Right atrium auricular region (tissue), 2 donors: ENCODE results near the gene FAM78B. TPM values are rescaled to one million over a fixed set of nuclear protein-coding genes. Genes with fewer than 3 reads are reported as not detected.

Experiments
- DNase-seq: peaks from one replicate; pipeline ENCODE4 v3.0.0-alpha.2; 2019; ENCODE audit warnings: low spot score
- H3K27ac ChIP-seq, 2 donors: fragments of 200-600 bp; sonication (generic); 1 replicate in 1 of 2; 2 replicates in 1 of 2; pipeline ENCODE4 v1.5.1; 2016 to 2019
- H3K27me3 ChIP-seq, 2 donors: fragments of 200-600 bp; sonication (generic); one replicate each; pipeline versions ENCODE4 v1.5.1 to v1.6.0; 2017 to 2019
- H3K36me3 ChIP-seq: fragments of 200-600 bp; sonication (generic); one replicate; pipeline ENCODE4 v1.5.1; 2016
- H3K4me1 ChIP-seq, 2 donors: fragments of 200-600 bp; sonication (generic); one replicate each; pipeline versions ENCODE4 v1.5.1 to v1.6.0; 2017 to 2019
- H3K4me3 ChIP-seq, 2 donors: fragments of 200-600 bp; sonication (generic); 1 replicate in 1 of 2; 2 replicates in 1 of 2; pipeline ENCODE4 v1.5.1; 2017 to 2019; ENCODE audit warnings: mild to moderate bottlenecking in 1 of 2, moderate library complexity in 1 of 2
- H3K9me3 ChIP-seq, 2 donors: fragments of 200-600 bp; sonication (generic); one replicate each; pipeline ENCODE4 v1.5.1; 2019
- total RNA-seq, 2 donors: library from RNA; depleted of rRNA; stranded (reverse); fragments of >200 nt; gene quantifications; one replicate each; pipeline ENCODE4 v1.1.0, GENCODE V29; 2016
- TF ChIP-seq, protein P1 (sequence below), 2 donors: fragments of 200-600 bp; sonication (generic); IDR thresholded peaks; one replicate each; pipeline ENCODE4 v1.5.1; 2019; ENCODE audit warnings: antibody characterized with exemption in 2 of 2

The FAM78B gene
- total RNA-seq, 2 donors from 2014 or later = 1.8 to 2.9 TPM

DNA sequence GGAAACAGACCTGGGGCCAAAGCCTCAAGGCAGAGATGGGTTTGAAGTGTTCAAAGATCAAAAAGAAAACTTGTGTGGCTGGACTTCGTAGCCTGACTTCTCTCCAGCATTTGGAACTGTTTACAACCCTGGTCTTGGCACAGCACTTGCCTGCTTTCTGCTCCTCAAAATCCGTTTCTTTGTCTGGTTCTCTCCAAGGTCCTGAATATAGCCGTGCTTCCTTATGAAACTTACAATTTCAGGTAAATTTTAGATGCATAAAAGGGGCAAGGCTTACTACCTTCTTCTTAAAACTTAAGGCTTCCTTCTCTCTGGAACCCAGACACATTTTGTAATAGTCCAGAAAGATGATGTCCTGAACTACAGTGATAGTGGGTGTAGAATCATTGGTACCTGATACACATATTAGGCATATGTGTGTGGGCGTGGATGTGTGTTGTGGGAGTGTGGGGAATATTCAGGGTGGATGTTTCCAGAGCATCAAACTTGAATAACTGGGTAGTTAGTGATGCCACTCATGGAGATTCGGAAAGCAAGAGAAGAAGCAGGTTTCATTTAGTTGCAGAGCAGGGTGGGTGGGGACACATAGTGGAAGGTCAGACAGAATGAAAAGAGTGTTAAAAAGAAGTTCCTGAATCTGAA, 26.4 kb upstream of the FAM78B start:
- H3K27ac ChIP-seq = no peak overlapping the region
- no peaks in the 10 kb centered on the region for H3K36me3 ChIP-seq
- TF ChIP-seq, protein P1, sequence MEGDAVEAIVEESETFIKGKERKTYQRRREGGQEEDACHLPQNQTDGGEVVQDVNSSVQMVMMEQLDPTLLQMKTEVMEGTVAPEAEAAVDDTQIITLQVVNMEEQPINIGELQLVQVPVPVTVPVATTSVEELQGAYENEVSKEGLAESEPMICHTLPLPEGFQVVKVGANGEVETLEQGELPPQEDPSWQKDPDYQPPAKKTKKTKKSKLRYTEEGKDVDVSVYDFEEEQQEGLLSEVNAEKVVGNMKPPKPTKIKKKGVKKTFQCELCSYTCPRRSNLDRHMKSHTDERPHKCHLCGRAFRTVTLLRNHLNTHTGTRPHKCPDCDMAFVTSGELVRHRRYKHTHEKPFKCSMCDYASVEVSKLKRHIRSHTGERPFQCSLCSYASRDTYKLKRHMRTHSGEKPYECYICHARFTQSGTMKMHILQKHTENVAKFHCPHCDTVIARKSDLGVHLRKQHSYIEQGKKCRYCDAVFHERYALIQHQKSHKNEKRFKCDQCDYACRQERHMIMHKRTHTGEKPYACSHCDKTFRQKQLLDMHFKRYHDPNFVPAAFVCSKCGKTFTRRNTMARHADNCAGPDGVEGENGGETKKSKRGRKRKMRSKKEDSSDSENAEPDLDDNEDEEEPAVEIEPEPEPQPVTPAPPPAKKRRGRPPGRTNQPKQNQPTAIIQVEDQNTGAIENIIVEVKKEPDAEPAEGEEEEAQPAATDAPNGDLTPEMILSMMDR (IDR thresholded peaks at IDR 0.05) = no peak
- no peaks in the 10 kb centered on the region for H3K9me3 ChIP-seq
- no peak overlapping the region for H3K4me3 ChIP-seq
- H3K4me1 ChIP-seq = peaks cover 0 to 6% of the 10 kb centered on the region in 2 donors
- DNase-seq = no peak
- no peaks in the 10 kb centered on the region for H3K27me3 ChIP-seq

DNA sequence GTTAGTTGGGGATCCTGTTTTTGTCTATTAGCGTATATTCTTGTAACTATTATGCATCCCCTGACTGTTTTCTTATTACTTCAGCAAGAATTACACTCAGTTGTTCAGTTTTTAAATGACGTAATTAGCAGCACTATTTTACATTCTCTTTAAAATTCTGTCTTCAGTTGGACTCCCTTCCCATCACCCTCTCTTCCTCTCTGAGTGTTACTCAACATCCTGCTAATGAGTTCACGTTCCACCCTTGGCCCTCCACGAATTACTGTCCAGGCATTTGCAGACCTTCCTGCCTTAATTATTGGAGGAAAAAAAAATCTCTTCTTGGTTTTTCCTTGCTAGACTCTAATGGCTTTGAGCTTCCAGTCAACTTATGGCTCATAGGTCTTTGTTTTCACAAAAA, 23.6 kb upstream of the FAM78B start:
- H3K9me3 ChIP-seq = no peaks in the 10 kb centered on the region
- H3K4me1 ChIP-seq = no peaks in the 10 kb centered on the region
- TF ChIP-seq, protein P1 (IDR thresholded peaks at IDR 0.05) = no peak
- H3K27me3 ChIP-seq = no peaks in the 10 kb centered on the region
- H3K36me3 ChIP-seq = no peaks in the 10 kb centered on the region
- DNase-seq = no peak
- H3K4me3 ChIP-seq = no peak overlapping the region
- no peak overlapping the region for H3K27ac ChIP-seq

DNA sequence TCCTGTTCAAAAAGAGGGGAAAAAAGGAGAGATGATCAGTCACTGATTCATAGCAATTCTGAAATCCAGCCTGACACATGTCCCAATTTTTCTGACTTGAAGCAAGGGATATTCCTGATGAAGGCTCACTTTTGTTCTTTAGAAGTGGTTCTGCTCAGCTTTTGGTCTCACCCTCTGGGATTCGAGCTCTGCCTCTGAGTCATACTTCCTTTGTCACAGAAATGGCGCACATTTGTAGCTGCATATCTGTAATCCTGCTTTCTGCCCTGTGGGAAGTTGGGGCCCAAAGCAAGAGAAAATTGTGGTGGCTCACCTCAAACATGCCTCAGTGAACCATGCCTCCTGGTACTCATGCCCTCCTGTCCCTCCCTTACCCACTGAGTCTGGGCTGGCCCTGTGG, 22.3 kb upstream of the FAM78B start:
- H3K27me3 ChIP-seq = no peaks in the 10 kb centered on the region
- no peaks in the 10 kb centered on the region for H3K4me1 ChIP-seq
- DNase-seq = no peak
- H3K9me3 ChIP-seq = no peaks in the 10 kb centered on the region
- TF ChIP-seq, protein P1 (IDR thresholded peaks at IDR 0.05) = no peak
- H3K36me3 ChIP-seq = no peaks in the 10 kb centered on the region
- H3K27ac ChIP-seq = no peak overlapping the region
- no peak overlapping the region for H3K4me3 ChIP-seq

DNA sequence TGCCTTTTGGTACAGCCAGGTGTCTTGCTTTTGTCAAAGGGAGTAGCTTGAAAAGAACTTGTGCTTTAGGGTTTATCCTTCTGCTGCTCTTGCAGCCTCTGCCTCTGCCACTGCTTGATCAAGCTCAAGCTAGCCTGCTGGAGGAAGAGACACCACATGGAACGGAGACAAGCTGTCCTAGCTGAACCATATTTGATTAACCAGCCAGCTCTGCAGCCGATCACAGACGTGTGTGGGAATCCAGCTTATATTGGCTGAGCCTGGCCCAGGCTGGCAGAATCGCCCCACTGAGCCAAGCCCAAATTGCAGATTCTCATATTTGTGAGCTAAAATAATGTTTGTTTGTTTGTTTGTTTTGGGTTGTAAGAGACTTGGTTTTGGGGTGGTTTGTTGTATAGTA, 18.7 kb upstream of the FAM78B start:
- Histone ChIP-seq H3K27ac (no peak overlapping the region), H3K27me3 (no peaks in the 10 kb centered on the region), H3K4me3 (no peak overlapping the region), H3K9me3 (no peaks in the 10 kb centered on the region), H3K36me3 (no peaks in the 10 kb centered on the region), H3K4me1 (no peaks in the 10 kb centered on the region)
- no peak for DNase-seq
- TF ChIP-seq, protein P1 (IDR thresholded peaks at IDR 0.05) = no peak

DNA sequence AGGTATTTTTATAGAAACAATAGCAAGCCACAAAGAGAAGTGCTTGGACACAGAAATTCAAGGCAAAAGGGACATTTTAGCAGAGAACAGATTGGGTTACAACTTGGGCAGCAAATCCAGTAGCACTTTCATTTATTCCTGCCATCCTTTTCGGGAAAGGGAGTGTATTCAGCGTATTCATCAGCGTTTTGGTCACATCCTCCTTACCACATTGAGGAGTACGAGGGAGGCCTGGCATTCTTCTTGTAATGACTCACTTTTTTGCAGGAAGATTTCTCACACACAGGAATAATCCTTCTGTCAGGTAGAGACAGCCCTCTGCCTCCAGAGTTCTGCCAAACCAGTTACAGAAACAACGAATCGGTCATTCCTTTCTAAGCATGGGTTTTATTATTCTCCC, 18.1 kb upstream of the FAM78B start:
- no peak overlapping the region for H3K27ac ChIP-seq
- no peak for DNase-seq
- no peaks in the 10 kb centered on the region for H3K4me1 ChIP-seq
- TF ChIP-seq, protein P1 (IDR thresholded peaks at IDR 0.05) = no peak
- H3K36me3 ChIP-seq = no peaks in the 10 kb centered on the region
- H3K27me3 ChIP-seq = no peaks in the 10 kb centered on the region
- H3K4me3 ChIP-seq = no peak overlapping the region
- no peaks in the 10 kb centered on the region for H3K9me3 ChIP-seq

DNA sequence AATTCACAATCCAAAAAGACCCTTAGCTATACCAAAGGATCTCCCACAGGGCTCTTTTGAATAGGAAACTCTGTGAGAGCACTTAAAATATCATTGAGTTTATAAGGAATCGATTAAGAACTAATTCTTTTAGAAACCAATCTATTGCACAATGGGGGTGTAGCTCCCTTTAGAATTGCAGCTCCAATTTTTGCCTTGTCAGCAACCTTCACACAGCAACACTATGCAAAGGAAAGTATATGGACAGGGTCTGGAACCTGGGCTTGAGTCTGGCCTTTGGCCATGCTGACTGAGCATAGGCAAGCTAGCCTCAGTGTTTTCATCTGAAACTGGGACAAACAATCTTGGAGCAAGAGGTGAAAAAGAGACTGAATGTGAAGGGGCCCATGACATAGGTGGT, 17.2 kb upstream of the FAM78B start:
- Histone ChIP-seq H3K4me3 (no peak overlapping the region), H3K27ac (no peak overlapping the region), H3K36me3 (no peaks in the 10 kb centered on the region), H3K4me1 (no peaks in the 10 kb centered on the region), H3K9me3 (no peaks in the 10 kb centered on the region), H3K27me3 (no peaks in the 10 kb centered on the region)
- TF ChIP-seq, protein P1 (IDR thresholded peaks at IDR 0.05) = no peak
- DNase-seq = no peak
